Activated T-helper 2 cell treated with anti-CD3 and anti-CD28 coated beads, Interferon-gamma antibody, Interleukin-2, Interleukin-4, amounts not matched to agents 10 μg/mL and 5 μg/mL and 100 μg/mL, durations not matched to agents 14 hours and 24 hours and 36 hours (primary cell): ENCODE measurements around the gene HOXD1. TPM values are rescaled to one million over a fixed set of nuclear protein-coding genes. Genes with fewer than 3 reads are reported as not detected.

Source experiments
- DNase-seq: peaks from one replicate; pipeline ENCODE4 v3.0.0; 2021; ENCODE audit warnings: low spot score
- H3K27ac Mint-ChIP-seq: one replicate; pipeline ENCODE4 v1.8.0; 2021; ENCODE audit warnings: mixed read lengths
- H3K27me3 Mint-ChIP-seq: one replicate; pipeline ENCODE4 v1.8.0; 2021; ENCODE audit warnings: low read depth, mixed read lengths
- H3K36me3 Mint-ChIP-seq: one replicate; pipeline ENCODE4 v1.8.0; 2021; ENCODE audit warnings: low read depth, mixed read lengths
- H3K4me1 Mint-ChIP-seq: one replicate; pipeline ENCODE4 v1.8.0; 2021; ENCODE audit warnings: low read depth, mixed read lengths
- H3K4me3 Mint-ChIP-seq: one replicate; pipeline ENCODE4 v1.8.0; 2021; ENCODE audit warnings: low read depth, mild to moderate bottlenecking, moderate library complexity, mixed read lengths
- H3K9me3 Mint-ChIP-seq: one replicate; pipeline ENCODE4 v1.8.0; 2021; ENCODE audit warnings: mixed read lengths
- intact Hi-C: fragments of 100-400 bp; cut with micrococcal nuclease; formaldehyde crosslinking; loops from one replicate; pipeline ENCODE4 v1.15.1; 2023
- total RNA-seq: library from RNA; stranded (reverse); gene quantifications from 2 replicates; pipeline ENCODE4 v1.2.3, GENCODE V29; 2022

The HOXD1 gene
- total RNA-seq, 1 donor from 2014 or later: not detected

- no peak for DNase-seq
- Mint-ChIP-seq H3K27ac (no peak overlapping the region), H3K9me3 (peaks cover 3% of the 10 kb centered on the region), H3K4me3 (no peak overlapping the region), H3K27me3 (peaks cover 81% of the 10 kb centered on the region), H3K36me3 (no peaks in the 10 kb centered on the region), H3K4me1 (no peaks in the 10 kb centered on the region)
- intact Hi-C loops: loop anchor here (5.0 kb wide), 2 partner anchors 42 to 1827 kb away; partner anchors contain the start of gene HOXD9
Observed at GRCh38 chr2:176164611-176165369, 23.7 kb upstream of the HOXD1 start.

- H3K36me3 Mint-ChIP-seq: no peaks in the 10 kb centered on the region
- no peak overlapping the region for H3K27ac Mint-ChIP-seq
- H3K9me3 Mint-ChIP-seq: peaks cover 3% of the 10 kb centered on the region
- no peaks in the 10 kb centered on the region for H3K4me1 Mint-ChIP-seq
- no peak for DNase-seq
- H3K27me3 Mint-ChIP-seq: peaks cover 81% of the 10 kb centered on the region
- no peak overlapping the region for H3K4me3 Mint-ChIP-seq
- intact Hi-C loops: loop anchor here (1.0 kb wide), 1 partner anchor 9 kb away; no protein-coding TSS in a partner anchor
Observed at GRCh38 chr2:176165370-176166050, 23.0 kb upstream of the HOXD1 start.

GRCh38 chr2:176166272-176166671 lies 22.2 kb upstream of the HOXD1 start:
- intact Hi-C loops: loop anchor here (1.0 kb wide), 1 partner anchor 8 kb away; no protein-coding TSS in a partner anchor
- DNase-seq: no peak
- Mint-ChIP-seq H3K4me1 (no peaks in the 10 kb centered on the region), H3K36me3 (no peaks in the 10 kb centered on the region), H3K27me3 (peaks cover 80% of the 10 kb centered on the region), H3K4me3 (no peak overlapping the region), H3K27ac (no peak overlapping the region), H3K9me3 (no peaks in the 10 kb centered on the region)

GRCh38 chr2:176167398-176167797 lies 21.1 kb upstream of the HOXD1 start:
- H3K27ac Mint-ChIP-seq: no peak overlapping the region
- peaks cover 76% of the 10 kb centered on the region for H3K27me3 Mint-ChIP-seq
- H3K4me3 Mint-ChIP-seq: no peak overlapping the region
- no peaks in the 10 kb centered on the region for H3K36me3 Mint-ChIP-seq
- H3K9me3 Mint-ChIP-seq: no peaks in the 10 kb centered on the region
- intact Hi-C loops: no loop called here
- H3K4me1 Mint-ChIP-seq: no peaks in the 10 kb centered on the region
- no peak for DNase-seq

GRCh38 chr2:176169181-176169580 lies 19.3 kb upstream of the HOXD1 start:
- Mint-ChIP-seq H3K4me3 (no peak overlapping the region), H3K27me3 (peaks cover 77% of the 10 kb centered on the region), H3K27ac (no peak overlapping the region), H3K4me1 (peaks cover 2% of the 10 kb centered on the region), H3K36me3 (peaks cover 3% of the 10 kb centered on the region), H3K9me3 (no peaks in the 10 kb centered on the region)
- intact Hi-C loops: no loop called here
- no peak for DNase-seq

GRCh38 chr2:176169711-176170110 lies 18.8 kb upstream of the HOXD1 start:
- intact Hi-C loops: no loop called here

GRCh38 chr2:176170602-176171305 lies 17.7 kb upstream of the HOXD1 start:
- Mint-ChIP-seq H3K9me3 (no peaks in the 10 kb centered on the region), H3K4me1 (peaks cover 6% of the 10 kb centered on the region), H3K36me3 (peaks cover 3% of the 10 kb centered on the region), H3K27ac (no peak overlapping the region), H3K27me3 (peaks cover 76% of the 10 kb centered on the region), H3K4me3 (no peak overlapping the region)
- DNase-seq: no peak
- intact Hi-C loops: no loop called here

More at GRCh38 chr2:176169711-176170110, 18.8 kb upstream of the HOXD1 start:
- Mint-ChIP-seq H3K4me1 (peaks cover 4% of the 10 kb centered on the region), H3K36me3 (peaks cover 3% of the 10 kb centered on the region), H3K27ac (no peak overlapping the region), H3K27me3 (peaks cover 77% of the 10 kb centered on the region), H3K4me3 (no peak overlapping the region), H3K9me3 (no peaks in the 10 kb centered on the region)
- DNase-seq: no peak

- Mint-ChIP-seq H3K36me3 (peaks cover 3% of the 10 kb centered on the region), H3K9me3 (no peaks in the 10 kb centered on the region), H3K4me1 (peaks cover 6% of the 10 kb centered on the region), H3K27me3 (peaks cover 76% of the 10 kb centered on the region), H3K27ac (no peak overlapping the region), H3K4me3 (no peak overlapping the region)
- DNase-seq: no peak
- intact Hi-C loops: no loop called here
Observed at GRCh38 chr2:176171351-176172006, 17.0 kb upstream of the HOXD1 start.

GRCh38 chr2:176172007-176172894 lies 16.2 kb upstream of the HOXD1 start:
- intact Hi-C loops: no loop called here
- no peak overlapping the region for H3K27ac Mint-ChIP-seq

GRCh38 chr2:176172895-176173566 lies 15.4 kb upstream of the HOXD1 start:
- Mint-ChIP-seq H3K9me3 (no peaks in the 10 kb centered on the region), H3K4me3 (no peak overlapping the region), H3K36me3 (peaks cover 3% of the 10 kb centered on the region), H3K27ac (no peak overlapping the region), H3K4me1 (peaks cover 9% of the 10 kb centered on the region), H3K27me3 (peaks cover 75% of the 10 kb centered on the region)
- DNase-seq: no peak
- intact Hi-C loops: no loop called here

More at GRCh38 chr2:176172007-176172894, 16.2 kb upstream of the HOXD1 start:
- Mint-ChIP-seq H3K36me3 (peaks cover 3% of the 10 kb centered on the region), H3K4me1 (peaks cover 8% of the 10 kb centered on the region), H3K4me3 (no peak overlapping the region), H3K9me3 (no peaks in the 10 kb centered on the region), H3K27me3 (peaks cover 76% of the 10 kb centered on the region)
- DNase-seq: no peak

GRCh38 chr2:176173567-176174381 lies 14.7 kb upstream of the HOXD1 start:
- intact Hi-C loops: loop anchor here (1.0 kb wide), 1 partner anchor 7 kb away; no protein-coding TSS in a partner anchor
- Mint-ChIP-seq H3K27me3 (peaks cover 80% of the 10 kb centered on the region), H3K9me3 (no peaks in the 10 kb centered on the region), H3K36me3 (peaks cover 3% of the 10 kb centered on the region), H3K4me1 (peaks cover 9% of the 10 kb centered on the region), H3K27ac (no peak overlapping the region), H3K4me3 (no peak overlapping the region)
- DNase-seq: no peak
